Osteoblast (primary cell): ENCODE measurements around the gene REG3A. TPM values are rescaled to one million over a fixed set of nuclear protein-coding genes. Genes with fewer than 3 reads are reported as not detected.

Source experiments
- DNase-seq: peaks from one replicate; pipeline ENCODE4 v3.0.0; 2011; ENCODE audit warnings: low spot score, mixed read lengths; ENCODE audit not compliant: insufficient read length; ENCODE audit errors: missing footprints
- H2AFZ ChIP-seq: 2 replicates; pipeline ENCODE4 v1.6.0; 2011; ENCODE audit warnings: mild to moderate bottlenecking, low read length
- H3K27ac ChIP-seq: 2 replicates; pipeline ENCODE4 v1.5.1; 2011; ENCODE audit warnings: mild to moderate bottlenecking, low read depth, low read length, moderate library complexity
- H3K27me3 ChIP-seq: 2 replicates; pipeline ENCODE4 v1.6.0; 2012; ENCODE audit warnings: mild to moderate bottlenecking, control low read depth, inconsistent platforms, low read length, moderate library complexity; ENCODE audit not compliant: insufficient read depth
- H3K36me3 ChIP-seq: 2 replicates; pipeline ENCODE4 v1.5.1; 2011; ENCODE audit warnings: mild to moderate bottlenecking, low read length, control low read depth, moderate library complexity; ENCODE audit not compliant: insufficient read depth
- H3K4me1 ChIP-seq: 2 replicates; pipeline ENCODE4 v1.5.1; 2011; ENCODE audit warnings: mild to moderate bottlenecking, low read length, control low read depth, moderate library complexity; ENCODE audit not compliant: insufficient read depth
- H3K4me2 ChIP-seq: 2 replicates; pipeline ENCODE4 v1.6.0; 2011; ENCODE audit warnings: mild to moderate bottlenecking, low read length; ENCODE audit not compliant: insufficient read depth
- H3K4me3 ChIP-seq: fragments of 200-600 bp; sonication (generic); 3 replicates; pipeline ENCODE4 v1.5.1; 2012; ENCODE audit warnings: mild to moderate bottlenecking, low read length, inconsistent platforms; ENCODE audit not compliant: insufficient read depth
- H3K79me2 ChIP-seq: 2 replicates; pipeline ENCODE4 v1.6.0; 2012; ENCODE audit warnings: mild to moderate bottlenecking, low read length, control low read depth, inconsistent platforms; ENCODE audit not compliant: insufficient read depth
- H3K9me3 ChIP-seq: 2 replicates; pipeline ENCODE4 v1.5.1; 2011; ENCODE audit warnings: low read depth, low read length, control low read depth
- H4K20me1 ChIP-seq: 2 replicates; pipeline ENCODE4 v1.6.0; 2012; ENCODE audit warnings: mild to moderate bottlenecking, low read length, control low read depth; ENCODE audit not compliant: insufficient read depth
- total RNA-seq: library from RNA; depleted of rRNA; stranded (reverse); fragments of >200 nt; gene quantifications from 2 replicates; pipeline ENCODE4 v1.2.3, GENCODE V29; 2012
- TF ChIP-seq, protein P1 (sequence below): IDR thresholded peaks from 2 replicates; pipeline ENCODE4 v1.5.1; 2011; ENCODE audit warnings: mild to moderate bottlenecking, low read depth, low read length, moderate library complexity; ENCODE audit errors: extremely low read depth

Gene REG3A
- total RNA-seq, 1 donor: not detected

DNA sequence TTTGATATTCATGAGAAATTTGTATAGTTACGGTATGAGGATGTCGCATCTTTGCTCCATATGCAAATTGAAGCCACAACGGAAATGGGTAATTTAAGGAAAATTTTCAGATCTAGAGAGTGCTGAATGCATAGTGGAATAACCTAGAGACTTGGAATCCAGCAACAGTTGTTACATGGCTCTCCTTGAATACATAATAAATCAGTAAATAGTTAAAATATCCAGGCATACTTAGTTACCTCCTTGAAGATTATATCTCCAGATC lies 33.9 kb downstream of the REG3A start:
- TF ChIP-seq, protein P1, sequence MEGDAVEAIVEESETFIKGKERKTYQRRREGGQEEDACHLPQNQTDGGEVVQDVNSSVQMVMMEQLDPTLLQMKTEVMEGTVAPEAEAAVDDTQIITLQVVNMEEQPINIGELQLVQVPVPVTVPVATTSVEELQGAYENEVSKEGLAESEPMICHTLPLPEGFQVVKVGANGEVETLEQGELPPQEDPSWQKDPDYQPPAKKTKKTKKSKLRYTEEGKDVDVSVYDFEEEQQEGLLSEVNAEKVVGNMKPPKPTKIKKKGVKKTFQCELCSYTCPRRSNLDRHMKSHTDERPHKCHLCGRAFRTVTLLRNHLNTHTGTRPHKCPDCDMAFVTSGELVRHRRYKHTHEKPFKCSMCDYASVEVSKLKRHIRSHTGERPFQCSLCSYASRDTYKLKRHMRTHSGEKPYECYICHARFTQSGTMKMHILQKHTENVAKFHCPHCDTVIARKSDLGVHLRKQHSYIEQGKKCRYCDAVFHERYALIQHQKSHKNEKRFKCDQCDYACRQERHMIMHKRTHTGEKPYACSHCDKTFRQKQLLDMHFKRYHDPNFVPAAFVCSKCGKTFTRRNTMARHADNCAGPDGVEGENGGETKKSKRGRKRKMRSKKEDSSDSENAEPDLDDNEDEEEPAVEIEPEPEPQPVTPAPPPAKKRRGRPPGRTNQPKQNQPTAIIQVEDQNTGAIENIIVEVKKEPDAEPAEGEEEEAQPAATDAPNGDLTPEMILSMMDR: no peak
- no peak for DNase-seq

GRCh38 chr2:79124907-79125720 lies 34.4 kb downstream of the REG3A start:
- H3K9me3 ChIP-seq: no peaks in the 10 kb centered on the region
- no peak overlapping the region for H3K4me2 ChIP-seq
- no peak overlapping the region for H2AFZ ChIP-seq
- H3K36me3 ChIP-seq: no peaks in the 10 kb centered on the region
- no peaks in the 10 kb centered on the region for H3K4me1 ChIP-seq
- TF ChIP-seq, protein P1: no peak
- no peak overlapping the region for H3K4me3 ChIP-seq
- H3K27ac ChIP-seq: no peak overlapping the region
- H3K79me2 ChIP-seq: no peaks in the 10 kb centered on the region
- no peak for DNase-seq
- no peaks in the 10 kb centered on the region for H4K20me1 ChIP-seq
- no peaks in the 10 kb centered on the region for H3K27me3 ChIP-seq

More for the DNA sequence above, 33.9 kb downstream of the REG3A start:
- no peak overlapping the region for H3K4me3 ChIP-seq
- H3K79me2 ChIP-seq: no peaks in the 10 kb centered on the region
- no peak overlapping the region for H3K27ac ChIP-seq
- no peak overlapping the region for H3K4me2 ChIP-seq
- H3K27me3 ChIP-seq: no peaks in the 10 kb centered on the region
- no peaks in the 10 kb centered on the region for H4K20me1 ChIP-seq
- no peaks in the 10 kb centered on the region for H3K9me3 ChIP-seq
- H2AFZ ChIP-seq: no peak overlapping the region
- no peaks in the 10 kb centered on the region for H3K36me3 ChIP-seq
- no peaks in the 10 kb centered on the region for H3K4me1 ChIP-seq

DNA sequence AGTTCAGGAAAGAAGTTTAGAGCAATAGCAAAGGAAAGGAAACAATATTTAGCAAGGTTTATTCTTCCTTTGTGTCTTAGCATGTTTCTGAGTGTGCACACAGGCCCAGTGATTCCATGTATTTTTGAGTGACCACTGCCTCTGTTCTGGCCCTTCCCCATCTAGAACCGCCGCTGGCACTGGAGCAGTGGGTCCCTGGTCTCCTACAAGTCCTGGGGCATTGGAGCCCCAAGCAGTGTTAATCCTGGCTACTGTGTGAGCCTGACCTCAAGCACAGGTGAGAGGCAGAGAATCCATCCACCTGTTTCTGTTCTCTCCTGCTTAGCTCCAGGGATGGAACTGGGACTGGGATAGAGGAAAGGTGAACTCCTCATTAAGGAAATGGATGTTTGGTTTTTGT lies 36.9 kb downstream of the REG3A start:
- Histone ChIP-seq H3K27me3 (no peaks in the 10 kb centered on the region), H3K4me1 (no peaks in the 10 kb centered on the region), H2AFZ (no peak overlapping the region), H3K4me3 (no peak overlapping the region), H3K27ac (no peak overlapping the region), H4K20me1 (no peaks in the 10 kb centered on the region), H3K9me3 (no peaks in the 10 kb centered on the region), H3K4me2 (no peak overlapping the region), H3K36me3 (no peaks in the 10 kb centered on the region), H3K79me2 (no peaks in the 10 kb centered on the region)
- TF ChIP-seq, protein P1: no peak
- no peak for DNase-seq

DNA sequence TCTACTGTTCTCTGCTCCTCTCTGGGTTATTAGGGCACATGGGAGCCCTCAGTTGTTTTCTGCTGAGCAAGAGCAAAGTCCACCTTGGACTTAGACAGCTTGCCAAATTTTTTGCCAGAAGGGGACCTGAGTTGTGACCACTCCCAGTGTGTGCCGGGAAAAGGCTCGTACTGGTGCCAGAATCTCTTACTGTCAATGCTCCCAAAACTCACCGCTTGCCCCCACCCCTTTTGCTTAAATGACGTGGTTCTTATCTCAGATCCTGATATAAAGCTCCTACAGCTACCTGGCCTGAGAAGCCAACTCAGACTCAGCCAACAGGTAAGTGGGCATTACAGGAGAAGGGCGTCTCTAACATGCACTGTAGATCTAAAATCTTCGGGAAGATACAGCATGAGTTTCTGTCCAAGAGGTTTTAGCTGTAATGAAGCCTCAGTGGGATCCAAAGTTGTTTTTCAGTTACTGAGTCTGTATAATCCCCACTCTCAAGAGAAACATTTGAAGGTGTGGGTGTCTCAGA lies 39.3 kb downstream of the REG3A start, which contains the start of gene REG1A:
Gene REG1A (plus strand): TSS at position 295 of the 520 bp plus-strand sequence. CDS start 374 bp downstream, outside the sequence.
- Histone ChIP-seq H3K4me3 (no peak within 1 kb of the TSS), H3K27ac (no peak within 1 kb of the TSS), H3K79me2 (no peaks in the 10 kb centered on the region), H3K4me1 (no peaks in the 10 kb centered on the region), H3K9me3 (no peaks in the 10 kb centered on the region), H3K4me2 (no peak within 1 kb of the TSS), H3K27me3 (no peaks in the 10 kb centered on the region), H2AFZ (no peak within 1 kb of the TSS), H3K36me3 (no peaks in the 10 kb centered on the region), H4K20me1 (no peaks in the 10 kb centered on the region)
- TF ChIP-seq, protein P1: no peak
- no peak for DNase-seq
